Glutamatergic neuron (in vitro differentiated cells): ENCODE results near the gene DMRT3. TPM values are rescaled to one million over a fixed set of nuclear protein-coding genes. Genes with fewer than 3 reads are reported as not detected.

ENCODE experiments used
- DNase-seq: peaks from one replicate; pipeline ENCODE4 v3.0.0; 2022
- H3K27ac Mint-ChIP-seq: one replicate; pipeline ENCODE4 v1.8.0; 2020; ENCODE audit warnings: mild to moderate bottlenecking, mixed read lengths, inconsistent platforms; ENCODE audit not compliant: unreplicated experiment
- H3K27me3 Mint-ChIP-seq: one replicate; pipeline ENCODE4 v1.8.0; 2020; ENCODE audit warnings: mild to moderate bottlenecking, moderate library complexity, mixed read lengths, inconsistent platforms; ENCODE audit not compliant: unreplicated experiment
- H3K36me3 Mint-ChIP-seq: one replicate; pipeline ENCODE4 v1.8.0; 2020; ENCODE audit warnings: mild to moderate bottlenecking, mixed read lengths, inconsistent platforms; ENCODE audit not compliant: unreplicated experiment
- H3K4me1 Mint-ChIP-seq: one replicate; pipeline ENCODE4 v1.8.0; 2020; ENCODE audit warnings: mild to moderate bottlenecking, low read depth, mixed read lengths, inconsistent platforms; ENCODE audit not compliant: unreplicated experiment
- H3K4me3 Mint-ChIP-seq: one replicate; pipeline ENCODE4 v1.8.0; 2020; ENCODE audit warnings: mild to moderate bottlenecking, mixed read lengths, inconsistent platforms; ENCODE audit not compliant: unreplicated experiment
- H3K9me3 Mint-ChIP-seq: one replicate; pipeline ENCODE4 v1.8.0; 2020; ENCODE audit warnings: mild to moderate bottlenecking, moderate library complexity, mixed read lengths, inconsistent platforms; ENCODE audit not compliant: unreplicated experiment
- CTCF ChIP-seq: fragments of 200-600 bp; sonication (generic); IDR thresholded peaks from one replicate; pipeline ENCODE4 v1.5.0; 2021; ENCODE audit not compliant: partially characterized antibody, unreplicated experiment
- total RNA-seq: library from RNA; stranded (reverse); fragmentation: NEBNext Ultra II Directional; extraction: Animal tissue kit (Norgen Biotek cat#: 25700); gene quantifications from one replicate; pipeline ENCODE4 v1.2.1, GENCODE V29; 2021; ENCODE audit not compliant: unreplicated experiment

The DMRT3 gene
- total RNA-seq, 1 donor from 2014 or later = 1.7 TPM

GRCh38 chr9:1018121-1018520 lies 41.7 kb downstream of the DMRT3 start:
- no peak overlapping the region for H3K27ac Mint-ChIP-seq
- peak; percentile 68 for DNase-seq
- peaks cover 2% of the 10 kb centered on the region for H3K27me3 Mint-ChIP-seq
- H3K9me3 Mint-ChIP-seq = no peaks in the 10 kb centered on the region
- peak; percentile 38 for TF ChIP-seq CTCF
- H3K4me3 Mint-ChIP-seq = no peak overlapping the region
- H3K36me3 Mint-ChIP-seq = no peaks in the 10 kb centered on the region
- no peaks in the 10 kb centered on the region for H3K4me1 Mint-ChIP-seq

GRCh38 chr9:1024112-1024511 lies 47.7 kb downstream of the DMRT3 start:
- Mint-ChIP-seq H3K9me3 (no peaks in the 10 kb centered on the region), H3K27me3 (peaks cover 2% of the 10 kb centered on the region), H3K4me1 (peaks cover 3% of the 10 kb centered on the region), H3K36me3 (no peaks in the 10 kb centered on the region), H3K4me3 (no peak overlapping the region), H3K27ac (no peak overlapping the region)
- no peak for TF ChIP-seq CTCF
- no peak for DNase-seq

GRCh38 chr9:1025131-1025530 lies 48.7 kb downstream of the DMRT3 start:
- H3K27ac Mint-ChIP-seq = no peak overlapping the region
- H3K4me1 Mint-ChIP-seq = peaks cover 5% of the 10 kb centered on the region
- no peaks in the 10 kb centered on the region for H3K36me3 Mint-ChIP-seq
- H3K27me3 Mint-ChIP-seq = peaks cover 2% of the 10 kb centered on the region
- H3K4me3 Mint-ChIP-seq = no peak overlapping the region
- DNase-seq = no peak
- no peaks in the 10 kb centered on the region for H3K9me3 Mint-ChIP-seq
- TF ChIP-seq CTCF = no peak

- H3K4me3 Mint-ChIP-seq = no peak overlapping the region
- H3K27me3 Mint-ChIP-seq = peaks cover under 1% of the 10 kb centered on the region
- no peak for TF ChIP-seq CTCF
- H3K9me3 Mint-ChIP-seq = no peaks in the 10 kb centered on the region
- no peak overlapping the region for H3K27ac Mint-ChIP-seq
- peaks cover 5% of the 10 kb centered on the region for H3K4me1 Mint-ChIP-seq
- no peak for DNase-seq
- H3K36me3 Mint-ChIP-seq = no peaks in the 10 kb centered on the region
These were observed 49.8 kb downstream of the DMRT3 start for GRCh38 chr9:1026219-1026618.

- DNase-seq = no peak
- H3K4me3 Mint-ChIP-seq = no peak overlapping the region
- peaks cover 9% of the 10 kb centered on the region for H3K4me1 Mint-ChIP-seq
- no peaks in the 10 kb centered on the region for H3K9me3 Mint-ChIP-seq
- no peak overlapping the region for H3K27ac Mint-ChIP-seq
- peaks cover 4% of the 10 kb centered on the region for H3K27me3 Mint-ChIP-seq
- no peak for TF ChIP-seq CTCF
- no peaks in the 10 kb centered on the region for H3K36me3 Mint-ChIP-seq
These were observed 52.2 kb downstream of the DMRT3 start for GRCh38 chr9:1028501-1029190.
